Keratinocyte (primary cell): ENCODE data around the gene ATP1A1. TPM values are rescaled to one million over a fixed set of nuclear protein-coding genes. Genes with fewer than 3 reads are reported as not detected.

Source experiments
- DNase-seq: peaks from one replicate; pipeline ENCODE4 v3.0.0-alpha.2; 2011; ENCODE audit warnings: low read depth, missing footprints, low spot score
- FAIRE-seq: peaks from 2 replicates; lab custom pipeline; 2011; peaks lifted over from hg19 to GRCh38; lab: Jason Lieb, UNC
- H2AFZ ChIP-seq: 2 replicates; pipeline ENCODE4 v1.6.0; 2012; ENCODE audit warnings: low read length, control low read depth, inconsistent platforms; ENCODE audit not compliant: control insufficient read depth
- H3K27ac ChIP-seq: 2 replicates; pipeline ENCODE4 v1.5.1; 2011; ENCODE audit warnings: low read length; ENCODE audit not compliant: control insufficient read depth, insufficient read depth
- H3K27me3 ChIP-seq: 3 replicates; pipeline ENCODE4 v1.6.0; 2011; ENCODE audit warnings: low read length; ENCODE audit not compliant: control insufficient read depth, insufficient read depth; ENCODE audit errors: extremely low read depth
- H3K36me3 ChIP-seq, 2 experiments: 2 replicates in 1 of 2; 3 replicates in 1 of 2; pipeline ENCODE4 v1.5.1; 2011; ENCODE audit warnings: low read length in 2 of 2, mild to moderate bottlenecking in 1 of 2; ENCODE audit not compliant: control insufficient read depth in 2 of 2, insufficient read depth in 2 of 2; ENCODE audit errors: extremely low read depth in 1 of 2
- H3K4me1 ChIP-seq: 3 replicates; pipeline ENCODE4 v1.5.1; 2011; ENCODE audit warnings: low read length; ENCODE audit not compliant: control insufficient read depth, insufficient read depth; ENCODE audit errors: extremely low read depth
- H3K4me2 ChIP-seq: 3 replicates; pipeline ENCODE4 v1.6.0; 2011; ENCODE audit warnings: low read depth, low read length; ENCODE audit not compliant: control insufficient read depth, insufficient read depth; ENCODE audit errors: extremely low read depth
- H3K4me3 ChIP-seq, 3 experiments: fragments of 200-600 bp in 1 of 3; sonication (generic) in 1 of 3; 2 replicates in 2 of 3; 3 replicates in 1 of 3; pipeline ENCODE4 v1.5.1; 2011 to 2016; ENCODE audit warnings: low read length in 3 of 3, mild to moderate bottlenecking in 3 of 3, control low read depth in 2 of 3, inconsistent platforms in 1 of 3, low read depth in 1 of 3, mixed read lengths in 1 of 3, mixed run types in 1 of 3, moderate library complexity in 1 of 3; ENCODE audit not compliant: control insufficient read depth in 2 of 3, insufficient read depth in 2 of 3; ENCODE audit errors: extremely low read depth in 1 of 3
- H3K79me2 ChIP-seq: 2 replicates; pipeline ENCODE4 v1.6.0; 2012; ENCODE audit warnings: low read length; ENCODE audit not compliant: control insufficient read depth, insufficient read depth
- H3K9ac ChIP-seq: 3 replicates; pipeline ENCODE4 v1.6.0; 2011; ENCODE audit warnings: low read length; ENCODE audit not compliant: control insufficient read depth, insufficient read depth; ENCODE audit errors: extremely low read depth
- H3K9me1 ChIP-seq: 3 replicates; pipeline ENCODE4 v1.6.0; 2011; ENCODE audit warnings: low read length; ENCODE audit not compliant: control insufficient read depth, insufficient read depth; ENCODE audit errors: extremely low read depth
- H3K9me3 ChIP-seq: 2 replicates; pipeline ENCODE4 v1.5.1; 2012; ENCODE audit warnings: low read depth, low read length; ENCODE audit not compliant: control insufficient read depth
- H4K20me1 ChIP-seq: 3 replicates; pipeline ENCODE4 v1.6.0; 2011; ENCODE audit warnings: low read length; ENCODE audit not compliant: control insufficient read depth, insufficient read depth; ENCODE audit errors: extremely low read depth
- EZH2 ChIP-seq: IDR thresholded peaks from one replicate; pipeline ENCODE4 v1.6.1; 2012; ENCODE audit warnings: inconsistent platforms, mild to moderate bottlenecking, low read length, moderate library complexity
- dilution Hi-C: fragments of 300-500 bp; cut with MboI; formaldehyde crosslinking; loops from one replicate; pipeline ENCODE4 v1.7.0; 2020; ENCODE audit warnings: low sequenced_read_pairs; ENCODE audit not compliant: extremely low pct_ligation_motif_present
- polyA plus RNA-seq, 5 experiments: library from polyadenylated mRNA; depleted of rRNA in 3 of 5; stranded (reverse) in 3 of 5; stranded (forward) in 1 of 5; unstranded in 1 of 5; fragments of >200 nt; gene quantifications; 1 replicate in 1 of 5; 2 replicates in 3 of 5; 3 replicates in 1 of 5; pipeline versions ENCODE4 v1.2.1 to v1.2.3, GENCODE V29; 2011 to 2012; ENCODE audit warnings: missing spikeins in 2 of 5, low read depth in 1 of 5, low replicate concordance in 1 of 5
- TF ChIP-seq, protein P1 (sequence below), 3 experiments: IDR thresholded peaks in 1 of 3; conservative IDR thresholded peaks in 1 of 3; optimal IDR thresholded peaks in 1 of 3; 2 replicates in 2 of 3; 3 replicates in 1 of 3; pipeline versions ENCODE3 to v1.5.1; 2011; ENCODE audit warnings: low read length in 3 of 3, mild to moderate bottlenecking in 3 of 3, moderate library complexity in 2 of 3, control low read depth in 1 of 3, inconsistent platforms in 1 of 3; ENCODE audit not compliant: insufficient read depth in 2 of 3; ENCODE audit errors: extremely low read depth in 1 of 3

Gene ATP1A1
- polyA plus RNA-seq, 1 donor (not counting 4 experiments of a cell fraction or from before 2014, with no cell fraction given): 357 TPM

DNA sequence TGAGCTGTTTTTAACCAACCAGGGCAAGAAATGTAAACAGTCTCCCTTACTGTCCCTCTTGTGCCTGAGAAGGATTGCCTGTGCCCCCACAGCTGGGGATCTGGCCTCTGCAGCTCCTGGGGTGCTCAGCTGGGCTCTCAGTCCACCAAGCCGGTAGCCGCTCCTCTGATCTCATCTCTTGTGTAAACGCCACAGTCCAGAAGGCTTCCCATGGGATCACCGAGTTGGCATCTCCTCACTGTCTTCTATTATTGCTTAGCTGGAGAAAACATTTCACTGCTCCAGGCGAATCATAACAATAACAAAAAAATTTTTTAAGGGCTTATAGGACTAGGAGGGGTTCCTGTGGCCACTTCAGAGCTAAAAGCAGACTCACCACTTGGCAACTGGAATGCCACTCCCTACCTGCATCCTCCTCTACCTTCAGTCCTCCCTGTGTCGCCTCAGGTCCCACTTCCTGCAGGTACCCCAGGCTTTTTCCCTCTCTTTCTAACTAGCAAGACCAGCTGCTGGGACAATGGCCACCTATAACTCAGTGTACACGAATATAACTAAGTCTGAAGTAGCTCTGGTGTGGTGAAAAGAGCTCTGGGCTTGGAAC, 75.8 kb downstream of the ATP1A1 start:
- dilution Hi-C loops: no loop called here
- Histone ChIP-seq H3K27me3 (peaks cover 4% of the 10 kb centered on the region), H4K20me1 (no peaks in the 10 kb centered on the region), H3K9me1 (no peaks in the 10 kb centered on the region), H3K9ac (no peak overlapping the region), H3K4me2 (no peak overlapping the region), H3K27ac (no peak overlapping the region), H3K4me3 (no peak overlapping the region), H3K79me2 (no peaks in the 10 kb centered on the region), H2AFZ (no peak overlapping the region), H3K36me3 (no peaks in the 10 kb centered on the region), H3K4me1 (no peaks in the 10 kb centered on the region), H3K9me3 (no peaks in the 10 kb centered on the region)
- no peak for TF ChIP-seq EZH2
- TF ChIP-seq, protein P1, sequence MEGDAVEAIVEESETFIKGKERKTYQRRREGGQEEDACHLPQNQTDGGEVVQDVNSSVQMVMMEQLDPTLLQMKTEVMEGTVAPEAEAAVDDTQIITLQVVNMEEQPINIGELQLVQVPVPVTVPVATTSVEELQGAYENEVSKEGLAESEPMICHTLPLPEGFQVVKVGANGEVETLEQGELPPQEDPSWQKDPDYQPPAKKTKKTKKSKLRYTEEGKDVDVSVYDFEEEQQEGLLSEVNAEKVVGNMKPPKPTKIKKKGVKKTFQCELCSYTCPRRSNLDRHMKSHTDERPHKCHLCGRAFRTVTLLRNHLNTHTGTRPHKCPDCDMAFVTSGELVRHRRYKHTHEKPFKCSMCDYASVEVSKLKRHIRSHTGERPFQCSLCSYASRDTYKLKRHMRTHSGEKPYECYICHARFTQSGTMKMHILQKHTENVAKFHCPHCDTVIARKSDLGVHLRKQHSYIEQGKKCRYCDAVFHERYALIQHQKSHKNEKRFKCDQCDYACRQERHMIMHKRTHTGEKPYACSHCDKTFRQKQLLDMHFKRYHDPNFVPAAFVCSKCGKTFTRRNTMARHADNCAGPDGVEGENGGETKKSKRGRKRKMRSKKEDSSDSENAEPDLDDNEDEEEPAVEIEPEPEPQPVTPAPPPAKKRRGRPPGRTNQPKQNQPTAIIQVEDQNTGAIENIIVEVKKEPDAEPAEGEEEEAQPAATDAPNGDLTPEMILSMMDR (optimal IDR thresholded peaks at IDR 0.05 in 1 of 3, IDR thresholded peaks at IDR 0.05 in 1 of 3, conservative IDR thresholded peaks at IDR 0.05 in 1 of 3; ENCODE audit: extremely low read depth in 1 of 3, insufficient read depth in 2 of 3, low read length in 3 of 3): no peak
- FAIRE-seq (no peak), DNase-seq (no peak)

DNA sequence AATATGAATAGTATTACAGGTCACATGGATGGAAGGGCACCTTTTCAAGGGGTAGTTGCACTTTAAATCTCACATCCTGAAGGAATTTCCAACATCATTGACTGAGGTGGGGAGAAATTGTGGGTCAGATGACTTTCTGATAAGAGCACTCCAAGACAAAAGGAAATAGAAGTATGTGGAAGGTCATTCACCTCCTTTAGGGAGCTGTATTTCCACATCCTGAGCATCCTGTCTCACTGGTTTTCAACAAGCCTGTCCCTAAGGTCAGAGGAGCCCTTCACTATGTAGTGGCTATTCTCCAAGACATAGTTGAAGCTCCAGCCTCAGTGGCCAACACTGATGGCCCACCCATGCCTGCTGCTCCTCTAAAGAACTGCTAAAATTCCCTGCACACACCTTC, 76.5 kb downstream of the ATP1A1 start:
- Histone ChIP-seq H2AFZ (no peak overlapping the region), H4K20me1 (no peaks in the 10 kb centered on the region), H3K27ac (no peak overlapping the region), H3K9me3 (no peaks in the 10 kb centered on the region), H3K4me1 (no peaks in the 10 kb centered on the region), H3K36me3 (no peaks in the 10 kb centered on the region), H3K9me1 (no peaks in the 10 kb centered on the region), H3K4me3 (no peak overlapping the region), H3K27me3 (peaks cover 4% of the 10 kb centered on the region), H3K9ac (no peak overlapping the region), H3K79me2 (no peaks in the 10 kb centered on the region), H3K4me2 (no peak overlapping the region)
- DNase-seq: no peak
- TF ChIP-seq EZH2: no peak
- TF ChIP-seq, protein P1 (optimal IDR thresholded peaks at IDR 0.05 in 1 of 3, IDR thresholded peaks at IDR 0.05 in 1 of 3, conservative IDR thresholded peaks at IDR 0.05 in 1 of 3; ENCODE audit: extremely low read depth in 1 of 3, insufficient read depth in 2 of 3, low read length in 3 of 3): no peak
- dilution Hi-C loops: no loop called here
- no peak for FAIRE-seq
